Ovary (tissue), 9 donors: ENCODE results near the gene ST6GALNAC3. TPM values are rescaled to one million over a fixed set of nuclear protein-coding genes. Genes with fewer than 3 reads are reported as not detected.

Source experiments
- DNase-seq, 5 donors: peaks; one replicate each; pipeline ENCODE4 v3.0.0-alpha.2; 2019 to 2020
- H3K27ac ChIP-seq, 2 donors: fragments of 200-600 bp; one replicate each; pipeline versions ENCODE4 v1.5.1 to v1.8.0; 2019 to 2022
- H3K27me3 ChIP-seq: fragments of 200-600 bp; one replicate; pipeline ENCODE4 v1.8.0; 2022
- H3K36me3 ChIP-seq: fragments of 200-600 bp; sonication (generic); one replicate; pipeline ENCODE4 v1.5.1; 2019
- H3K4me1 ChIP-seq: one replicate; pipeline ENCODE4 v1.8.1; 2013; ENCODE audit warnings: mild to moderate bottlenecking, moderate library complexity; ENCODE audit not compliant: insufficient read depth
- H3K4me3 ChIP-seq: fragments of 200-600 bp; sonication (generic); one replicate; pipeline ENCODE4 v1.5.1; 2017
- H3K9me3 ChIP-seq, 2 donors: fragments of 200-600 bp in 1 of 2; sonication (generic) in 1 of 2; one replicate each; pipeline versions ENCODE4 v1.5.1 to v1.8.1; 2013 to 2019; ENCODE audit warnings: mild to moderate bottlenecking in 1 of 2, moderate library complexity in 1 of 2
- EP300 ChIP-seq: sonication (generic); formaldehyde crosslinking; IDR thresholded peaks from one replicate; pipeline ENCODE4 v1.6.1; 2017; ENCODE audit warnings: antibody characterized with exemption
- POLR2A ChIP-seq: fragments of 450-650 bp; IDR thresholded peaks from one replicate; pipeline ENCODE4 v1.6.1; 2017; ENCODE audit warnings: antibody characterized with exemption, mild to moderate bottlenecking, moderate library complexity
- WGBS, 3 donors: extraction: QIAGEN DNeasy Blood & Tissue Kit in 1 of 3; methylation state at CpG; one replicate each; pipeline versions ENCODE4 v1.1.5 to v1.1.7; 2013 to 2017; 5-methylcytosine and 5-hydroxymethylcytosine counted together
- intact Hi-C, 4 donors: fragments of 100-400 bp; cut with DNase I; formaldehyde crosslinking; loops; one replicate each; pipeline versions ENCODE4 v1.11.0 to v1.15.1; 2022 to 2023
- polyA plus RNA-seq, 2 donors: library from polyadenylated mRNA; stranded (reverse); fragments of 200-250 nt in 1 of 2; fragments of 350-450 nt in 1 of 2; fragmentation: Illumina TruSeq in 1 of 2; extraction: RNeasy Lipid Tissue Mini Kit (QIAGEN cat#74804) in 1 of 2; gene quantifications; one replicate each; pipeline ENCODE4 v1.2.3, GENCODE V29; 2013 to 2014
- total RNA-seq, 7 donors: library from RNA; depleted of rRNA in 2 of 7; stranded (reverse); fragments of >200 nt in 2 of 7; fragmentation: NEBNext Ultra II Directional in 3 of 7; extraction: Animal tissue kit (Norgen Biotek cat#: 25700) in 3 of 7; gene quantifications; one replicate each; pipeline versions ENCODE4 v1.1.0 to v1.2.4, GENCODE V29; 2016 to 2023
- TF ChIP-seq, protein P1 (sequence below), 3 donors: fragments of 450-650 bp in 2 of 3; fragments of 200-600 bp in 1 of 3; IDR thresholded peaks; one replicate each; pipeline versions ENCODE4 v1.5.1 to v1.8.0; 2016 to 2022; ENCODE audit warnings: antibody characterized with exemption in 3 of 3, mild to moderate bottlenecking in 1 of 3
- donor health status: DM: no; HTN: no; CAD: no; lungs with moderate emphysema.
- donor health status: DM: no; HTN: no; CAD: no.
- donor health status: Bipolar disorder and iron deficiency.
- donor health status: DM: yes; HTN: yes; CAD: no.
- donor health status: DM: no; HTN: no; CAD: no.
- donor health status: DM: yes; HTN: yes; CAD: no.

ST6GALNAC3 gene
- total and polyA plus RNA-seq, 9 donors = 1.9 to 6.7 (median 4.0) TPM

- H3K4me3 ChIP-seq = no peak overlapping the region
- H3K27me3 ChIP-seq = no peaks in the 10 kb centered on the region
- intact Hi-C loops = no loop called here
- no peaks in the 10 kb centered on the region for H3K36me3 ChIP-seq
- no peaks in the 10 kb centered on the region for H3K9me3 ChIP-seq
- no peak for TF ChIP-seq POLR2A
- no peak for TF ChIP-seq EP300
- no peaks in the 10 kb centered on the region for H3K4me1 ChIP-seq
- no peak overlapping the region for H3K27ac ChIP-seq
- no peak for DNase-seq
- WGBS, 3 donors = 66 to 91% (median 88%) methylated on average over 1 of the region's 1 CpG
Observed at GRCh38 chr1:76102046-76102445, 27.5 kb downstream of the ST6GALNAC3 start.

DNA sequence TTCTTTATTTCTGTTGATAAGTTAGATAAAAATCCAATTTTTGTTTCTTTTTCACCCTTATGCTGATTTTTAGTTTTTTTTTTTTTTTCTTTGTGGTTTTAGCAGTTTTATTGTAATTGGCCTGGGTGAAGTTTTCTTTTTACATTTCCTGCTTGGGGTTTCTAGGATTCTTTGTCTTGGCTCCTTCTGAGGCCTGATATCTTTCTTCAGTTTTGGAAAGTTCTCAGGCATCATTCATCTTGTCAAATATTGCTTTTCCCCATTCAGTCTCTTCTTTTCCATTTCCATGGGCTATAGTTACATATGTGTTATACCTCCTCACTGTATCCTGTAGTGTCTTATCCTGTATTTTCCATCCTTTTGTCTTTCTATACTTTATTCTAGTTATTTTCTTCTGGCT is 28.5 kb downstream of the ST6GALNAC3 start:
- Histone ChIP-seq H3K4me3 (no peak overlapping the region), H3K36me3 (no peaks in the 10 kb centered on the region), H3K27ac (no peak overlapping the region), H3K4me1 (no peaks in the 10 kb centered on the region), H3K9me3 (no peaks in the 10 kb centered on the region), H3K27me3 (no peaks in the 10 kb centered on the region)
- TF ChIP-seq, protein P1, sequence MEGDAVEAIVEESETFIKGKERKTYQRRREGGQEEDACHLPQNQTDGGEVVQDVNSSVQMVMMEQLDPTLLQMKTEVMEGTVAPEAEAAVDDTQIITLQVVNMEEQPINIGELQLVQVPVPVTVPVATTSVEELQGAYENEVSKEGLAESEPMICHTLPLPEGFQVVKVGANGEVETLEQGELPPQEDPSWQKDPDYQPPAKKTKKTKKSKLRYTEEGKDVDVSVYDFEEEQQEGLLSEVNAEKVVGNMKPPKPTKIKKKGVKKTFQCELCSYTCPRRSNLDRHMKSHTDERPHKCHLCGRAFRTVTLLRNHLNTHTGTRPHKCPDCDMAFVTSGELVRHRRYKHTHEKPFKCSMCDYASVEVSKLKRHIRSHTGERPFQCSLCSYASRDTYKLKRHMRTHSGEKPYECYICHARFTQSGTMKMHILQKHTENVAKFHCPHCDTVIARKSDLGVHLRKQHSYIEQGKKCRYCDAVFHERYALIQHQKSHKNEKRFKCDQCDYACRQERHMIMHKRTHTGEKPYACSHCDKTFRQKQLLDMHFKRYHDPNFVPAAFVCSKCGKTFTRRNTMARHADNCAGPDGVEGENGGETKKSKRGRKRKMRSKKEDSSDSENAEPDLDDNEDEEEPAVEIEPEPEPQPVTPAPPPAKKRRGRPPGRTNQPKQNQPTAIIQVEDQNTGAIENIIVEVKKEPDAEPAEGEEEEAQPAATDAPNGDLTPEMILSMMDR (IDR thresholded peaks at IDR 0.05) = no peak
- TF ChIP-seq EP300 = no peak
- no peak for TF ChIP-seq POLR2A
- DNase-seq = no peak
- intact Hi-C loops = no loop called here

DNA sequence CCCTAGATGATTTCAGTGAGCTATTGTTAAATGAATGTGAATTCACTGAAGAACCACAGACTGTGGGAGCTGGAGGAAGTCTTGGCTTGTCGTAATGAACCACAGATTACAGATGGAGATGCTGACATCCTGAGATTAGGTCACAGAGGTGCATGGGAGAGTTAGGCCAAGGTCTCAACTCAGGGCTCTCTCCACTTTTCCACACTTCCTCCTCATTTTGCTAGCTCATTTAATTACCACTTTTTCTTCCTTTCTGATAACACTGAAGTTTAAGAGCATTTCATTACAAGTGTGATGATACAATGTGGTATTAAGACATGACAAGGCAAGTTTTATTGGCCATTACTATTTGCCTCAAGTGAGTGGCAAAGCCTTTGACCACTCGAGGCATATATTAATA is 30.8 kb downstream of the ST6GALNAC3 start:
- Histone ChIP-seq H3K27me3 (no peaks in the 10 kb centered on the region), H3K4me3 (no peak overlapping the region), H3K27ac (no peak overlapping the region), H3K4me1 (no peaks in the 10 kb centered on the region), H3K36me3 (no peaks in the 10 kb centered on the region), H3K9me3 (no peaks in the 10 kb centered on the region)
- TF ChIP-seq POLR2A (no peak), EP300 (no peak)
- TF ChIP-seq, protein P1 (IDR thresholded peaks at IDR 0.05) = no peak
- intact Hi-C loops = no loop called here
- no peak for DNase-seq
- 72 to 79% (median 74%) methylated on average over 2 of the region's 2 CpGs for WGBS, 3 donors

DNA sequence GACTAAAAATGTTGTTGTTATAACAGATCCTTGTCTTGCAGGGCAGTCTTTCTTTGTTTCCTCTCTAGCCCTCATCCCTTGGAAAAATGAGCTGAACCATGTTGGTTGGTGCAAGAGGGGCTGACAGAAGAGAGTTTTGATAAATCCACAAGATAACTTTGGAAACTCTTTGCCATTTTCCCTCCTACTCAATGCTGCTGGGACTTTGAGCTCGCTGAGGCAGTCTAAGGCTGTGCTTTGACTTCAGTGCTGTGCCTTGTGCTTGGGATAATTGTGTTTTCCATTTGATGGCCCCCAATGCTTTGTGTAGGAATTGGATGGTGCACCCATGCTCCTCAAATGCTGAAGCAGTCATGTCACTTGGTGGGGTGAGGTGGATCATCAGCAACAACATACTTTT is 31.7 kb downstream of the ST6GALNAC3 start:
- no peak for DNase-seq
- WGBS, 3 donors = 93 to 100% (median 95%) methylated on average over 1 of the region's 1 CpG

DNA sequence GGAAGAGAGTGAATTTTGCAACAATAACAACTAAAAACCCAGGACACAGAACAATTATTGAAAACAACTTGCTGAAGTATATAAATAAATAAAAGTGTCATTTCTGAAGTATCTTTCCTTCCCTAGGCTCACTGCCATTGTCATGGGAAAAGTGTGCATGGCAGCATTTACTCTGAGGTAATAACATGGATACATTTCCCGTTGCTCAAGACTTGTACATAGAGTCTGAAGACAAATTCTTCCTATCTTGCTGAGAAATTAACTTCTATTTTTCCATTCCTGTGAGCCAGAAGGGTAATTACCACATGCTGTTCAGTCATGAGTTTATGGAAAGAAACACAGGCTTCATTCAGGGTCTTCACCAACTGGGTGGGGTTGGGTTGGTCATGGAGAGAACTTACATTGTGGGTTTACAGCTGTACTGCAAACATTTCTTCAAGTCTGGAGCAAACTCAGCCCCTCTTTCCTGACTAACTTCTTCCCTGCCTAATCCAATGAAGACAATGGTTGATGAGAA is 32.2 kb downstream of the ST6GALNAC3 start:
- WGBS, 3 donors = 86 to 95% (median 93%) methylated on average over 1 of the region's 1 CpG
- intact Hi-C loops = no loop called here

More for the DNA sequence above, 31.7 kb downstream of the ST6GALNAC3 start:
- no peaks in the 10 kb centered on the region for H3K9me3 ChIP-seq
- no peak overlapping the region for H3K27ac ChIP-seq
- intact Hi-C loops = no loop called here
- no peaks in the 10 kb centered on the region for H3K27me3 ChIP-seq
- TF ChIP-seq, protein P1 (IDR thresholded peaks at IDR 0.05) = no peak
- TF ChIP-seq POLR2A (no peak), EP300 (no peak)
- H3K36me3 ChIP-seq = no peaks in the 10 kb centered on the region
- H3K4me3 ChIP-seq = no peak overlapping the region
- no peaks in the 10 kb centered on the region for H3K4me1 ChIP-seq

More for the DNA sequence above, 32.2 kb downstream of the ST6GALNAC3 start:
- H3K36me3 ChIP-seq = no peaks in the 10 kb centered on the region
- H3K27ac ChIP-seq = no peak overlapping the region
- no peaks in the 10 kb centered on the region for H3K4me1 ChIP-seq
- H3K27me3 ChIP-seq = no peaks in the 10 kb centered on the region
- DNase-seq = no peak
- TF ChIP-seq POLR2A (no peak), EP300 (no peak)
- TF ChIP-seq, protein P1 (IDR thresholded peaks at IDR 0.05) = no peak
- H3K4me3 ChIP-seq = no peak overlapping the region
- H3K9me3 ChIP-seq = no peaks in the 10 kb centered on the region
